PC-3 (cell line): ENCODE measurements around the gene LGALS4. TPM values are rescaled to one million over a fixed set of nuclear protein-coding genes. Genes with fewer than 3 reads are reported as not detected.

ENCODE experiments used
- ATAC-seq: fragments of 200-7000 bp; cut with Tn5 transposase; 2 replicates; pipeline ENCODE4 v1.9.1; 2020; ENCODE audit warnings: mild to moderate bottlenecking, moderate library complexity
- BruUV-seq: library from RNA; stranded (reverse); fragments of 400-500 nt; replicated peaks from 2 replicates; lab custom pipeline; 2021; lab: Mats Ljungman, UMichigan
- CTCF ChIA-PET: fragments of 300-600 bp; sonication (Branson Sonifier 250); formaldehyde crosslinking; loops from one replicate; lab custom pipeline; 2022; ENCODE audit warnings: antibody characterized with exemption; lab: Charles Lee
- POLR2A ChIA-PET: fragments of 300-600 bp; sonication (Branson Sonifier 250); formaldehyde crosslinking; loops from one replicate; lab custom pipeline; 2022; ENCODE audit warnings: antibody characterized with exemption; ENCODE audit not compliant: unreplicated experiment; lab: Charles Lee
- DNase-seq: peaks from one replicate; pipeline ENCODE4 v3.0.0-alpha.2; 2015
- H2AFZ ChIP-seq: fragments of 300-600 bp; sonication (generic); 2 replicates; pipeline ENCODE4 v1.6.0; 2016; ENCODE audit warnings: antibody characterized with exemption, low read length
- H3F3A ChIP-seq: fragments of 300-600 bp; sonication (generic); one replicate; pipeline ENCODE4 v1.6.0; 2017; ENCODE audit warnings: antibody characterized with exemption, low read length, control low read depth, mild to moderate bottlenecking; ENCODE audit not compliant: unreplicated experiment
- H3K27ac ChIP-seq: fragments of 300-600 bp; sonication (generic); 2 replicates; pipeline ENCODE4 v1.5.1; 2016; ENCODE audit warnings: mild to moderate bottlenecking, low read length
- H3K27me3 ChIP-seq: fragments of 300-600 bp; sonication (generic); 2 replicates; pipeline ENCODE4 v1.6.1; 2016; ENCODE audit warnings: low read length, mixed read lengths
- H3K36me3 ChIP-seq: fragments of 300-600 bp; sonication (generic); 2 replicates; pipeline ENCODE4 v1.6.1; 2016; ENCODE audit warnings: low read depth, mixed run types, low read length, mixed read lengths
- H3K4me1 ChIP-seq: fragments of 300-600 bp; sonication (generic); 2 replicates; pipeline ENCODE4 v1.5.1; 2016; ENCODE audit warnings: low read length; ENCODE audit not compliant: insufficient read depth
- H3K4me2 ChIP-seq: fragments of 300-600 bp; sonication (generic); 2 replicates; pipeline ENCODE4 v1.6.0; 2016; ENCODE audit warnings: low read length
- H3K4me3 ChIP-seq: fragments of 300-600 bp; sonication (generic); 2 replicates; pipeline ENCODE4 v1.5.1; 2016; ENCODE audit warnings: mild to moderate bottlenecking, low read length, mixed read lengths
- H3K79me2 ChIP-seq: fragments of 300-600 bp; sonication (generic); 2 replicates; pipeline ENCODE4 v1.6.1; 2017; ENCODE audit warnings: low read length, mixed read lengths
- H3K9ac ChIP-seq: fragments of 300-600 bp; sonication (generic); 2 replicates; pipeline ENCODE4 v1.6.0; 2016; ENCODE audit warnings: mild to moderate bottlenecking, low read length
- H3K9me2 ChIP-seq: fragments of 300-600 bp; sonication (generic); replicated peaks from 2 replicates; pipeline ENCODE4 v1.6.1; 2016; ENCODE audit warnings: mixed run types, low read length, mixed read lengths
- H3K9me3 ChIP-seq: fragments of 300-600 bp; sonication (generic); 2 replicates; pipeline ENCODE4 v1.6.1; 2016; ENCODE audit warnings: low read length, mixed read lengths
- H4K20me1 ChIP-seq: fragments of 300-600 bp; sonication (generic); 2 replicates; pipeline ENCODE4 v1.6.1; 2016; ENCODE audit warnings: low read length, mixed read lengths
- CTCF ChIP-seq: fragments of 300-600 bp; sonication (generic); conservative IDR thresholded peaks from 2 replicates; pipeline ENCODE4 v1.5.1; 2017; ENCODE audit warnings: antibody characterized with exemption, low read depth, mild to moderate bottlenecking, low read length
- EZH2 ChIP-seq: fragments of 300-600 bp; sonication (generic); IDR thresholded peaks from one replicate; pipeline ENCODE4 v1.6.1; 2017; ENCODE audit warnings: antibody characterized with exemption, mild to moderate bottlenecking, low read length; ENCODE audit not compliant: unreplicated experiment
- EZH2phosphoT487 ChIP-seq: fragments of 300-600 bp; sonication (generic); IDR thresholded peaks from 2 replicates; pipeline ENCODE4 v1.6.1; 2018; ENCODE audit warnings: mild to moderate bottlenecking, antibody characterized with exemption, low read length, borderline replicate concordance
- intact Hi-C: fragments of 100-400 bp; cut with micrococcal nuclease; formaldehyde crosslinking; loops from 2 replicates; pipeline ENCODE4 v1.9.0; 2023
- total RNA-seq: library from RNA; depleted of rRNA; stranded (reverse); fragments of >200 nt; gene quantifications from 2 replicates; pipeline ENCODE4 v1.2.3, GENCODE V29; 2014

Gene LGALS4
- total RNA-seq, 1 experiment from 2014 or later = 0.51 TPM

GRCh38 chr19:38842439-38843174 lies 29.9 kb upstream of the LGALS4 start:
- no peaks in the 10 kb centered on the region for H3K9me3 ChIP-seq
- no TSS peak for BruUV-seq
- no peaks in the 10 kb centered on the region for H3K9me2 ChIP-seq
- POLR2A ChIA-PET = no interaction called here
- no peaks in the 10 kb centered on the region for H3K27me3 ChIP-seq
- no peak for ATAC-seq
- no peak for DNase-seq
- H2AFZ ChIP-seq = no peak overlapping the region
- TF ChIP-seq EZH2 = no peak
- TF ChIP-seq EZH2phosphoT487 = no peak
- TF ChIP-seq CTCF = no peak
- CTCF ChIA-PET = no interaction called here
- no peak overlapping the region for H3K9ac ChIP-seq
- intact Hi-C loops = no loop called here
- H3K4me1 ChIP-seq = peaks cover 34% of the 10 kb centered on the region
- H3K27ac ChIP-seq = no peak overlapping the region
- H4K20me1 ChIP-seq = peaks cover 26% of the 10 kb centered on the region; the same call in 1 of the 2 replicates
- H3K36me3 ChIP-seq = peaks cover 74% of the 10 kb centered on the region
- H3F3A ChIP-seq = peaks cover 14% of the 10 kb centered on the region
- H3K79me2 ChIP-seq = peaks cover 62% of the 10 kb centered on the region
- no peak overlapping the region for H3K4me3 ChIP-seq
- H3K4me2 ChIP-seq = no peak overlapping the region

- no peak overlapping the region for H3K4me3 ChIP-seq
- no peak overlapping the region for H3K4me2 ChIP-seq
- TF ChIP-seq EZH2 (no peak), EZH2phosphoT487 (no peak), CTCF (no peak)
- ATAC-seq (no peak), DNase-seq (no peak)
- H3K27me3 ChIP-seq = no peaks in the 10 kb centered on the region
- H3K9me2 ChIP-seq = no peaks in the 10 kb centered on the region
- peaks cover 58% of the 10 kb centered on the region for H3K79me2 ChIP-seq
- peaks cover 20% of the 10 kb centered on the region; the same call in 1 of the 2 replicates for H4K20me1 ChIP-seq
- intact Hi-C loops = no loop called here
- peaks cover 72% of the 10 kb centered on the region for H3K36me3 ChIP-seq
- no TSS peak for BruUV-seq
- no peak overlapping the region for H3K9ac ChIP-seq
- ChIA-PET CTCF (no interaction called here), POLR2A (no interaction called here)
- no peak overlapping the region for H2AFZ ChIP-seq
- H3F3A ChIP-seq = peaks cover 14% of the 10 kb centered on the region
- peaks cover 34% of the 10 kb centered on the region for H3K4me1 ChIP-seq
- H3K27ac ChIP-seq = no peak overlapping the region
- no peaks in the 10 kb centered on the region for H3K9me3 ChIP-seq
Observed at GRCh38 chr19:38841787-38842438, 29.2 kb upstream of the LGALS4 start.
